ENCODE measurements around the gene C10orf53.
A peak's percentile ranks its signal among the peaks of the same experiment; 100 is the strongest.

The C10orf53 gene

GRCh38 chr10:49738616-49739360 lies 59.3 kb downstream of the C10orf53 start:
- H3K9me3 Mint-ChIP-seq, result no peaks in the 10 kb centered on the region
- ATAC-seq (replicated peaks; ENCODE audit: extremely low read depth, poor library complexity, severe bottlenecking) (no peak), DNase-seq (ENCODE audit: low spot score in 2 of 2) (no peak)
- H3K27ac Mint-ChIP-seq (ENCODE audit: low read depth), result no peak overlapping the region
- H3K36me3 Mint-ChIP-seq (ENCODE audit: insufficient read depth), result no peaks in the 10 kb centered on the region
- no peaks in the 10 kb centered on the region for H3K4me1 Mint-ChIP-seq
- no peak overlapping the region for H3K4me3 Mint-ChIP-seq
- peaks cover 9% of the 10 kb centered on the region for H3K27me3 Mint-ChIP-seq

DNA sequence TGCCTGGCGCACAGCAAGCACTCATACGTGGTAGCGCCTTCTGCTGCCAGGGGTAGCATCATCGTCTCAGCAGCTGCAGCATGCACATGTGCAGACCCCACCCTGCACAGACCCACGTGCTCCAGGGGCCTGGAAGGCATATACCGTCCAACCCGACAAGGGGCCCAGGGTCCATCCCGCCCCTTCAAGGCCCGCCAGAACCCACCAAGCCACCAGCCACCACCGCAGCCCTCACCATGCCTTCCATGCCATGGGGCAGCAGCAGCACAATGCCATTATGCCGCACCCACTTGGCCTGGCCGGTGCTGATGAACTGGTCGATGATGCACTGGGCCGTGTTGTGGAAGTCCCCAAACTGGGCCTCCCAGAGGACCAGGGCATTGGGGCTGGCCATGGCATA lies 60.0 kb downstream of the C10orf53 start:
- H3K4me3 Mint-ChIP-seq, result no peak overlapping the region
- no peaks in the 10 kb centered on the region for H3K36me3 Mint-ChIP-seq (ENCODE audit: insufficient read depth)
- no peaks in the 10 kb centered on the region for H3K9me3 Mint-ChIP-seq
- H3K27me3 Mint-ChIP-seq, result peaks cover 9% of the 10 kb centered on the region
- DNase-seq (ENCODE audit: low spot score in 2 of 2), result no peak
- H3K27ac Mint-ChIP-seq (ENCODE audit: low read depth), result no peak overlapping the region
- no peaks in the 10 kb centered on the region for H3K4me1 Mint-ChIP-seq
- no peak for ATAC-seq (replicated peaks; ENCODE audit: extremely low read depth, poor library complexity, severe bottlenecking)

GRCh38 chr10:49740346-49741107 lies 61.1 kb downstream of the C10orf53 start:
- DNase-seq (ENCODE audit: low spot score in 2 of 2), result no peak
- H3K4me1 Mint-ChIP-seq, result no peaks in the 10 kb centered on the region
- H3K27ac Mint-ChIP-seq (ENCODE audit: low read depth), result no peak overlapping the region
- no peaks in the 10 kb centered on the region for H3K9me3 Mint-ChIP-seq
- no peak for ATAC-seq (replicated peaks; ENCODE audit: extremely low read depth, poor library complexity, severe bottlenecking)
- H3K27me3 Mint-ChIP-seq, result peaks cover 8% of the 10 kb centered on the region
- H3K4me3 Mint-ChIP-seq, result no peak overlapping the region
- no peaks in the 10 kb centered on the region for H3K36me3 Mint-ChIP-seq (ENCODE audit: insufficient read depth)

- no peaks in the 10 kb centered on the region for H3K36me3 Mint-ChIP-seq (ENCODE audit: insufficient read depth)
- H3K27ac Mint-ChIP-seq (ENCODE audit: low read depth), result no peak overlapping the region
- ATAC-seq (replicated peaks; ENCODE audit: extremely low read depth, poor library complexity, severe bottlenecking) (no peak), DNase-seq (ENCODE audit: low spot score in 2 of 2) (no peak)
- H3K27me3 Mint-ChIP-seq, result no peaks in the 10 kb centered on the region
- H3K4me3 Mint-ChIP-seq, result no peak overlapping the region
- no peaks in the 10 kb centered on the region for H3K4me1 Mint-ChIP-seq
- H3K9me3 Mint-ChIP-seq, result no peaks in the 10 kb centered on the region
Observed at GRCh38 chr10:49741108-49741995, 61.9 kb downstream of the C10orf53 start.

- DNase-seq (ENCODE audit: low spot score in 2 of 2) (peak in 1 of 2 donors; percentile 8), ATAC-seq (replicated peaks; ENCODE audit: extremely low read depth, poor library complexity, severe bottlenecking) (no peak)
- Mint-ChIP-seq H3K4me1 (no peaks in the 10 kb centered on the region), H3K36me3 (ENCODE audit: insufficient read depth) (no peaks in the 10 kb centered on the region), H3K9me3 (no peaks in the 10 kb centered on the region), H3K27ac (ENCODE audit: low read depth) (no peak overlapping the region), H3K4me3 (no peak overlapping the region), H3K27me3 (no peaks in the 10 kb centered on the region)
Observed at GRCh38 chr10:49742683-49743463, 63.4 kb downstream of the C10orf53 start.

DNA sequence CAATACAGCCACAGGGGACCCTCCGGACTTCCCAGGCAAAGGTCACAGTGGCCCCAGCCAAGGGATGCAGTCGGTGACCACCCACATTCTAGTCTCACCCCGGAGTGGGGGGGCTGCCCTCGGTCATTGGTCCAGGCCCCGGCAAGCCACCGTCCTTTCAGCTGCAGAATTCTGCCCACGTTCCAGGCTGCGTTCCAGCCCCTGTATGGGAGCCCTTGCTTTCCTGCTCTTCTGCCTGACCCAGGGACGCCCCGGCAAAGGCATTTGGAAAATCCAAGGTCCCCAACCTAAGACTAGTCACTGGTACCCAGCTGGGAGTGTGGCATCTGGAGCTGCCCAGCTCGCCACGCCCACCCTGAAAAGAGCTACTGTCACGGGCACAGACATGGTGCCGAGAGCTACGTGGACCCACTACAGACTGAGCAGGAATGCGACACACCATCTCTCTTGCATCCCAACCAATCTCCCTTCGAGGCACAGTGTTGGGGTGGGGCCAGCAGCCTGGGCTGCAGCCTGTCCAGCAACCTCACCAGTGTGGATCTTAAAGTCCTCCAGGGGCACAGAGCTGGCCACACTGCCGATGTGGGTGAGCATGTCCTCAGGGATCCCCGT lies 64.1 kb downstream of the C10orf53 start:
- DNase-seq (ENCODE audit: low spot score in 2 of 2) (peak in 1 of 2 donors; percentile 8), ATAC-seq (replicated peaks; ENCODE audit: extremely low read depth, poor library complexity, severe bottlenecking) (no peak)
- Mint-ChIP-seq H3K27ac (ENCODE audit: low read depth) (no peak overlapping the region), H3K4me3 (no peak overlapping the region), H3K27me3 (no peaks in the 10 kb centered on the region), H3K36me3 (ENCODE audit: insufficient read depth) (no peaks in the 10 kb centered on the region), H3K9me3 (no peaks in the 10 kb centered on the region), H3K4me1 (no peaks in the 10 kb centered on the region)

DNA sequence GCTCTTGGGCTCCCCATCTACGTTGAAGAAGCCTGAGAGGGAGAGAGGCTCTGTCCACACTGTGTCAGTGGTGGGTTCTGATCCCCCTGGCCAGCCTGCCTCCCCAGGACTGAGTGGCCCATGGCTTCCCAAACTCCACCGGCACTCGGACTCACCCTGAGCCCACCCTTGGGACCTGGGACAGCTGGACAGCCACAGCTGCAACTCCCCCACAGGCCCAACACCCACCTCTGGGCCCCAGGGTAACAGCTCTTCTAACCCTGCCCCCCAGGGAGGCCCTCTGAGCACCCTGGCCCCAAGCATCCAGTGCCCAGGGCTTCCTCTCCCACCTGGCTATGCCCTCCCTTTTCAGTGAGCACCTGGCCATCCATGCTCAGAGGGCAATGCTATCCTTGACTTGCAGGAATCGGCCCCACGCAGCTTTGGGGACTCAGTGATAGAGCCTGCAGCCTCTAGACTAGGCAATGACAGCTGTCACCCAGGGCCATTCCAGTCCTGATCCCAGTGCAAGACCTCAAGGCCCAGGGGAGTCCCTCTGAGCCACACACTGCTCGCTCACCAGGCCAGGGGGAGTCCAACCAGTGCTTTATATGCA lies 64.7 kb downstream of the C10orf53 start:
- Mint-ChIP-seq H3K4me3 (no peak overlapping the region), H3K27ac (ENCODE audit: low read depth) (no peak overlapping the region), H3K27me3 (no peaks in the 10 kb centered on the region), H3K36me3 (ENCODE audit: insufficient read depth) (no peaks in the 10 kb centered on the region), H3K9me3 (no peaks in the 10 kb centered on the region), H3K4me1 (no peaks in the 10 kb centered on the region)
- ATAC-seq (replicated peaks; ENCODE audit: extremely low read depth, poor library complexity, severe bottlenecking) (no peak), DNase-seq (ENCODE audit: low spot score in 2 of 2) (no peak)

DNA sequence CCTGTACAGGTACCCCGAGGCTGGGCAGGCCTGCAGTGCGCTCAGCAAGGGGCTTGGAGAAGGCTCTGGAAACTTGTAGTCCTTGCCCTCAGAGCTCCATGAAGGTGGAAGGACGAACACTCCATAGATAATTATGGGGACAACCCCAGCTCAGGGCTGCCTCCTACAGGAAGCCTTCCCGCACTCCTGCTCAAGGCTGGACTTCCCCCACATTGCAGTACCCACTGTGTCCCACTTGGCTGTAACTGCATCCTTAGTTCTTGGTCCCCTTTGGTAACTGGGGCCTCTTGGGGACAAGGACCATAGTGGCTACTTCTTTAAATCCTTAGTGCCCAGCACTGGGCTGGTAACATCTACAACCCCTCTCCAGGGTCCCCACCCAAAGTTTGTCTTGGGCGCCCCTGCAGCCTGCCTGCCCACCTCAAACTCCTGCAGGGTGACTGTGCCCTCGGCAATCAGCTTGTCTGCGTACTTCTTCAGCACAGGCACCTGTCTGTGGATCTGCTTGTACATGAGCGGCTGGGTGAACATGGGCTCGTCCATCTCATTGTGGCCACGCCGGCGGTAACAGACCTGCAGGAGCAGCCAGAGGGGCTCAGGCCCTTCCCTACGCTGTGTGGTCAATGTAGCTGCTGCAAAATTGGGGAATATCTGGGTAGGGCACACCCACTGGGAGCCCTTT lies 65.6 kb downstream of the C10orf53 start:
- DNase-seq (ENCODE audit: low spot score in 2 of 2) (no peak), ATAC-seq (replicated peaks; ENCODE audit: extremely low read depth, poor library complexity, severe bottlenecking) (no peak)
- Mint-ChIP-seq H3K4me3 (no peak overlapping the region), H3K9me3 (no peaks in the 10 kb centered on the region), H3K36me3 (ENCODE audit: insufficient read depth) (no peaks in the 10 kb centered on the region), H3K27me3 (peaks cover 2% of the 10 kb centered on the region), H3K27ac (ENCODE audit: low read depth) (no peak overlapping the region), H3K4me1 (no peaks in the 10 kb centered on the region)

DNA sequence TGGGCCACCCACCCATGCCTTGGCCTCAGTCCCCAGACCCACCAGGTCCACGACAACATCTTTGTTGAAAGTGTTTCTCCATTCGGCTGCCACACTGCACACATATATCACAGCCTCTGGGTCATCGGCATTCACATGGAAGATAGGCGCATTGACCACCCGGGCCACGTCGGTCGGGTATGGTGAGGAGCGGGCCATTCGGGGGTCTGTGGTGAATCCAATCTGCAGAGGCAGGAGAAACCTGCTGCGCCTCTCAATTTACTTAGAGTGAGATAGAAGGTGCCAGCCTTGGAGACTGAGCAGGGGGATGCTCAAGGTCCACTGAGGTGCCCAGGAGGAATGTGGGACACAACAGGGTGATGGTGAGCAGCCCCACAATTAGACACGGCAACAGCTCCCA lies 66.3 kb downstream of the C10orf53 start:
- peaks cover 3% of the 10 kb centered on the region for H3K36me3 Mint-ChIP-seq (ENCODE audit: insufficient read depth)
- no peak overlapping the region for H3K4me3 Mint-ChIP-seq
- no peak for ATAC-seq (replicated peaks; ENCODE audit: extremely low read depth, poor library complexity, severe bottlenecking)

DNA sequence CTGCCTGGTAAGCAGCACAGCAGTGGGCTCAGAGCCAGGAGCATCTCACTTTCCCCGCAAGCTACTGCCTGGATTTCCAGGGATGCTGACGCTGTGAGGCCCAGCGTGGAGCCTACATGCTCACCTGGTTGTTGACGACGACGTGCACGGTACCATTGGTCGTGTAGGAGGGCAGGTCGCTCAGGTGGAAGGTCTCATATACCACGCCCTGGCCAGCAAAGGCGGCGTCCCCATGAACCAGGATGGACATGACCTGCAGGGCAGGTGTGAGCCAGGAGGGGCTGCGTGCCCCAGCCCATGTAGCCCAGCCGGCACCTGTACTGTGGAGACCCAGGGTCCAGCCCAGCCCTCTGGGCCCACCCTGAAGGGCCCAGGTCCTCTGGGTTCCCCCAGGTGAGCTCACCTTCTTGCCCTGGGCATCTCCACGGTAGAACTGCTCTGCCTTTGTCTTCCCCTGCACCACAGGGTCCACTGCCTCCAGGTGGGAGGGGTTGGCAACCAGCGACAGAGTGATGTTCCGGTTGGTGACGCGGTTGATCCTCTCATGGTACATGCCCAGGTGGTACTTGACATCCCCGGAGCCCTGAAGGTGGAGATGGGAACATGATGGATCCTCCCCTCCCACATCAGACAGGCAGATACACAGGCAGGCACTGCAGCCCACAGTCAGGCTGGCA lies 67.3 kb downstream of the C10orf53 start:
- no peaks in the 10 kb centered on the region for H3K9me3 Mint-ChIP-seq
- no peak overlapping the region for H3K27ac Mint-ChIP-seq (ENCODE audit: low read depth)
- DNase-seq (ENCODE audit: low spot score in 2 of 2) (peak in 1 of 2 donors; percentile 8), ATAC-seq (replicated peaks; ENCODE audit: extremely low read depth, poor library complexity, severe bottlenecking) (no peak)
- peaks cover 19% of the 10 kb centered on the region for H3K27me3 Mint-ChIP-seq
- H3K4me1 Mint-ChIP-seq, result no peaks in the 10 kb centered on the region
- no peak overlapping the region for H3K4me3 Mint-ChIP-seq
- H3K36me3 Mint-ChIP-seq (ENCODE audit: insufficient read depth), result peaks cover 5% of the 10 kb centered on the region

More for the DNA sequence above, 66.3 kb downstream of the C10orf53 start:
- no peak for DNase-seq (ENCODE audit: low spot score in 2 of 2)
- Mint-ChIP-seq H3K27me3 (peaks cover 9% of the 10 kb centered on the region), H3K27ac (ENCODE audit: low read depth) (no peak overlapping the region), H3K9me3 (no peaks in the 10 kb centered on the region), H3K4me1 (no peaks in the 10 kb centered on the region)

Measured in central memory CD8-positive, alpha-beta T cell (primary cell).